NT2/D1 (cell line): ENCODE data around the gene C2CD2.

Source experiments
- SUZ12 ChIP-seq: IDR thresholded peaks from 2 replicates; pipeline ENCODE4 v1.6.1; 2011; ENCODE audit not compliant: insufficient read length, insufficient read depth; ENCODE audit errors: extremely low read depth
- ZNF274 ChIP-seq: IDR thresholded peaks from 2 replicates; pipeline ENCODE4 v1.6.1; 2011; ENCODE audit warnings: mild to moderate bottlenecking, low read depth, low read length

GRCh38 chr21:41876396-41876795 lies 77.4 kb downstream of the C2CD2 start:
- TF ChIP-seq ZNF274 = no peak
- TF ChIP-seq SUZ12 = no peak
